Keratinocyte (primary cell): ENCODE measurements around the gene HKDC1.

ENCODE experiments used
- EZH2 ChIP-seq: IDR thresholded peaks from one replicate; pipeline ENCODE4 v1.6.1; 2012; ENCODE audit warnings: inconsistent platforms, mild to moderate bottlenecking, low read length, moderate library complexity
- TF ChIP-seq, protein P1 (sequence below), 3 experiments: IDR thresholded peaks in 1 of 3; conservative IDR thresholded peaks in 1 of 3; optimal IDR thresholded peaks in 1 of 3; 2 replicates in 2 of 3; 3 replicates in 1 of 3; pipeline versions ENCODE3 to v1.5.1; 2011; ENCODE audit warnings: low read length in 3 of 3, mild to moderate bottlenecking in 3 of 3, moderate library complexity in 2 of 3, control low read depth in 1 of 3, inconsistent platforms in 1 of 3; ENCODE audit not compliant: insufficient read depth in 2 of 3; ENCODE audit errors: extremely low read depth in 1 of 3

GRCh38 chr10:69316313-69317059 lies 96.4 kb downstream of the HKDC1 start:
- TF ChIP-seq, protein P1, sequence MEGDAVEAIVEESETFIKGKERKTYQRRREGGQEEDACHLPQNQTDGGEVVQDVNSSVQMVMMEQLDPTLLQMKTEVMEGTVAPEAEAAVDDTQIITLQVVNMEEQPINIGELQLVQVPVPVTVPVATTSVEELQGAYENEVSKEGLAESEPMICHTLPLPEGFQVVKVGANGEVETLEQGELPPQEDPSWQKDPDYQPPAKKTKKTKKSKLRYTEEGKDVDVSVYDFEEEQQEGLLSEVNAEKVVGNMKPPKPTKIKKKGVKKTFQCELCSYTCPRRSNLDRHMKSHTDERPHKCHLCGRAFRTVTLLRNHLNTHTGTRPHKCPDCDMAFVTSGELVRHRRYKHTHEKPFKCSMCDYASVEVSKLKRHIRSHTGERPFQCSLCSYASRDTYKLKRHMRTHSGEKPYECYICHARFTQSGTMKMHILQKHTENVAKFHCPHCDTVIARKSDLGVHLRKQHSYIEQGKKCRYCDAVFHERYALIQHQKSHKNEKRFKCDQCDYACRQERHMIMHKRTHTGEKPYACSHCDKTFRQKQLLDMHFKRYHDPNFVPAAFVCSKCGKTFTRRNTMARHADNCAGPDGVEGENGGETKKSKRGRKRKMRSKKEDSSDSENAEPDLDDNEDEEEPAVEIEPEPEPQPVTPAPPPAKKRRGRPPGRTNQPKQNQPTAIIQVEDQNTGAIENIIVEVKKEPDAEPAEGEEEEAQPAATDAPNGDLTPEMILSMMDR (optimal IDR thresholded peaks at IDR 0.05 in 1 of 3, IDR thresholded peaks at IDR 0.05 in 1 of 3, conservative IDR thresholded peaks at IDR 0.05 in 1 of 3; ENCODE audit: extremely low read depth in 1 of 3, insufficient read depth in 2 of 3, low read length in 3 of 3), result no peak
- no peak for TF ChIP-seq EZH2
